Stimulated activated CD8-positive, alpha-beta memory T cell treated with anti-CD3 and anti-CD28 coated beads, Interleukin-7, amount 100 ng/mL, for 4 hours (primary cell): ENCODE data around the gene ALDH1A2.
A peak's percentile ranks its signal among the peaks of the same experiment; 100 is the strongest.
"Not testable (repeated sequence)": the region's sequence is repeated elsewhere in the genome, so short reads cannot be mapped to it uniquely, and the experiment has no call there.

ENCODE experiments used
- DNase-seq, 2 donors: peaks; one replicate each; pipeline ENCODE4 v3.0.0-alpha.2; 2020; ENCODE audit warnings: low read depth in 2 of 2

Gene ALDH1A2

DNA sequence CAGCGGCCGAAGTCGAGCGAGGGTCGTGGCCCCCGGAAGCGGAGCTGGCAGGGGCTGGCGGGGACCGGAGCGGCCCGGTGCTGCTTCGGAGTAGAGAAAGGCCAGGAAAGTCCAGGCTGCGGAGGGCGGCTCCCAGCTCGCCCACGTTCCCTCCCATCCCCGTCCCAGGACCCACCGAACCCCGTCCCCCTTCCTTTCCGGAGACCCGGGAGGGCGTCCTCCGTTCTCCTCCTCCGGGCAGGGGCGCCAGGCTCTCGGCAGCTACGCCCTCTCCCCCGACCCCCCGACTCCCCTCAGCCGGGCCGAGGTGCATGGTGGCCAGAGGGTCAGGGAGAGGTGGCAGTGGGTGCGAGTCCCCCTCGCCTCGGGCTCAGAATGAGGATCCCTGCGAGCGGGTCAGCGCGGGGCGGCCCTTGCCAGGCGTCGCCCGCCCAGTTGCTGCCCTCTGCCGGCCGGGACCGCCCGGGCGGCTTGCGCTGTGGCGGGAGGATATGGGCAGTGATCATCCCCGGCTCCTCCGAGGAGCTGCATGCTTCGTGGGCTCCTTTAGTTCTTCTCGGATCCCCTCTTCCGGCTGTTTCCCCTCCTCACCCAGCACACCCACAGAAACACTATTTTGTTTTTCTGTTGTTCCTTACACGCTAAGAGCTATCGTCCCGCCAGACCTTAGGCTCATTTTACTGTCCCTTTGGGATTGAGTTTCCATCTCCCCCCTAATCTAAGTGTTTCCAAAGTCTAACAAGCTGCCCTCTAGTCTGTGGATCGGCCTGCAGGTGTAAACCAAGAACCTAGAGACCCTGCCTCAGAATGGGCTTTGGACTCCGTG, 744 bp upstream of the ALDH1A2 start:
- DNase-seq, result peak in 1 of 2 donors; percentile 19

DNA sequence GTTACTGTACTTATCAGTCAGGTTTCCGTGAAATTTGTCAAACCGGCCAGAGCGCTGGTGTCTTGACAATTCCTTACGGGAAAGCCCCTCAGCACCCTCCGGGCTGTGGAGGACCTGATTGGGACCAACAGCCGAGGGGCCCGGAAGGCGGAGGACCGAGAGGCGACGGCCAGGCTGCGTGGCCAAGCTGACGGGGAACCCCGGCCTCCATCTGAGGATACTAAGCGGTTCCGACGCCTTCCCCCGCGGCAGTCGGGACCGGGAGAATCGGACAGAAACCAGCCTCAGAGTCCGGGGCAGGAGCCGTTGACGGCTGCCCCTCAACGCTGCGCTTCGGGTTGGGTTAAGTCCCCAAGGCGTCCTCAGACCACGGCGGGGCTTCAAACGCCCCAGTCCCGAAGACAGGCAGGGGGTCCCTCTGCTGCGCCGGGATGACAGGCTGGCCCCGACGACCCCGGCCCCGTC, 499 bp downstream of the ALDH1A2 start:
- no peak for DNase-seq

DNA sequence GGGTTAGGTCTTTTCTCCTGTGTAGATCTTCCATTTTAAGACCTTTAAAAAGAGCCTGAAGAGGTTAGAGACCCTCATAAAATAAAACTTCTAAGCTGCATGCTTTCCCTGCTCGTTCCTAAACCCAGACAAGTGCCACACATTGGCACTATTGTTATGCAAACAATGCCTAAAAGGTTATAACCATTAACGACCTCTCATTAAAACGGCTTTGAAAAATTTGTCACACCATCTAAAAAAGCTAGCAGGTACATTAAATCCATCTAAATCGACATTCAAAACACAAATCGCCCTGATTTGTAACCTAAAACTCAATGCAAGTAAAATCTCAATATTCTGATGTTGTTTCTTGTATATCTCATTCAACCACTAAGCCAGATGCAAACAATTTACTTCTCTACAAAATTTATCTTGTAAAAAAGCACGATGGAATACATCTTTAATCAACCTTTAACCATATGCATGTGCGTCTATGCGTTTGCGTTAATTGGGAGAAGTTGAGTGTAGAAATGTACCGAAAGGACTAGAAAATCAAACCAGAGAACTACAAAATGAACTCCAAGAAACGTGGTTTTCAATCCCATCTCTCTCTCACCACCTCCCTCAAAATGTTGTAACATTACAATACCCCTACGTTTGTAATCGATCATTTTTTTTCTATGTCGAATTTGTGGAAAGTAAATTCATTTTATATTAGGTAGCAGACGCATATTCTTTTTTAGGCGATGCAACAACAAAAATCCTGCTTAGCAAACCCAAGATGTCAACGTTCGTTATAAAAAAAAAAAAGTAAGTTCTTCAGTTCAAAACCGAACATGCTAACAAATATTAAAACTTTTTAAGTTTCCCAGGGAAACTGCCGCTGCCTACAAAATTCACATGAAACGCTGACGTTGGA, 1.2 kb downstream of the ALDH1A2 start:
- no peak for DNase-seq

DNA sequence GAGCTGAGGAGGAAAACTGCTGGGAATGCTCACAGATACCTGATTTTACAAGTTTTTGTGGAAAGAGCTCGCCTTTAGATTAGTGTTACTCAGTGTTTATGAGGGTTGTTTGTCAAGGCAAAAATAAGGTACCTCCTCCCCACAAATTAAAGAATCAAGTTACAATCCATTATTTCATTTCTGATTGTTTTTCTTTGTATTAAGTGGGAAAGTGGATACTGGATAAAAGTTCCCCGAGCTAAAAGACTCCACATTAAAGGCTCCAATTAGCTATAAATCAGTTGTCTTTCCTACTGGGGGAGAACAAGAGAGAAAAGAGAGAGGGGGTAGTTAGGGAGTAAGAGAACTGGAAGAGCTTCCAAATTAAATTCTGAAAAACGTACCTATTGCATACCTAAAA, 1.9 kb downstream of the ALDH1A2 start:
- no peak for DNase-seq

DNA sequence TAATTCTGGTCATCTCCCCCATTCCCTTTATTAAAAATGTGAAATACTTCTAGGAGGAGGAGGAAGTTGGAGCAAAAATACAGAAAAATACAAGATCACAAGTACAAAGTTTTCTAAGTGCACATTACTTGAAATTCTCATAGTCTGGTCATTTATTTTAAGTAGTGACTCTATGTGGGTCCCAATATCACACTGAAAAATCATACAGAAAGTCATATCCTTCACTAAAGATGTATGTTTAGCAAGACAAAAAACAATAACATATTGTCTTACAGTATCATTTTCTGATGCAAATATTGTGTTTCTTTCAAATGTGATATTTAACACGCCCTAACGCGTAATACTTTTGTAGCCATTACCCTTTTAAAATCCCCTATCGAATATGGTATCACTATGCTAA, 2.5 kb downstream of the ALDH1A2 start:
- no peak for DNase-seq

DNA sequence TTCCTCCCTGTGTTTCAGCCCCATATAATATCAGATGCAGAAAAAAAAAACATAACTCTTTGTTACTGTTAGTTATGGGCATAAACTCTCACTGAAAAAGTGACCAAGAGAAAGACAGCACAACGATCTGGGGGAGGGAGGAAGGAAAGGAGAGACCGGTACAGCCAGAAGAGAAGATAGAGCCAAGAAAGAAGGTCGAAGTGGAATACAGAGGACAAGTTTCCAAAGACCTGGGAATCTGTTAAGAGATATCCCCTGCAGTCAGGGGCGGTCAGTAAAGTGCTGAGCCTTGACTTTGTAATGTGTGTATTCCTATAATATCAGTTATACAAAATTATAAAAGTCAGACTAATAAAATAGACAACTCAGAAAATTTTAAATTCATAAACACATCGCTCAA, 3.3 kb downstream of the ALDH1A2 start:
- DNase-seq, result no peak

DNA sequence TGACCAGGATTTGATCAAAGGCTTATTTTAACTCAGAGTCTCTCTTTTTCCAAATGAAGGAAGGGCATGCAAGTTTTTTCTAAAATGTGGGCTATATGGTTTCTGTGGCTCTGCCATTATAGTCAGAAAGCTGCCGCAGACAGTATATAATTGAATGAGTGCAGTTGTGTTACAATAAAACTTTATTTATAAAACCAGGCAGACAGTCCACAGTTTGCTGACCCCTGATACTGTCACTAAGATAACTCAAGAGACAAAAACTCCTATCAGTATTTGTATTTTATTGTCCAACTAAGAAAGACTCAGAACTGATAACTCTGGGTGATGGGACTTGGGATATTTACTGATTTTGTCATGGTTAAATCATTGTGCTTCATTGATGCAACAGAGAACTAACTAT, 4.9 kb downstream of the ALDH1A2 start:
- DNase-seq, result no peak

DNA sequence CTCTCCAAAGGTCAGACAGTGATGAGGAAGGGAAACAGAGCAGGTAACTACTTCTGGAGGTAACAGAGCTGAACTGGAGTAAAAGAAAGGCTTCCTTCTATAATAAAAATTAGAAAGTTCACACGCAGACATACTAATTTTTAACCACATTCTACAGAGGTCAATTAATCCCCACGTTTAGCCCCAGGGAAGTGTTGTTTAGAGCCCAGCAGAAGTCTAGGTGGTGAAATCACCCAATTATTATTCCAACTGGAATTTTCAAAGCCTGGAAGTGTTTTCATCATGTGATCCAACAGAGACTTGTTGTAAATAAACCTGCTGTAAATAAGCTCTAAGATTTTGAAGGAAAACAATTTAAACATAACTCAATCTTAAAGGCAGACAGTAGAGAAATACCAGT, 6.8 kb downstream of the ALDH1A2 start:
- DNase-seq, result no peak

DNA sequence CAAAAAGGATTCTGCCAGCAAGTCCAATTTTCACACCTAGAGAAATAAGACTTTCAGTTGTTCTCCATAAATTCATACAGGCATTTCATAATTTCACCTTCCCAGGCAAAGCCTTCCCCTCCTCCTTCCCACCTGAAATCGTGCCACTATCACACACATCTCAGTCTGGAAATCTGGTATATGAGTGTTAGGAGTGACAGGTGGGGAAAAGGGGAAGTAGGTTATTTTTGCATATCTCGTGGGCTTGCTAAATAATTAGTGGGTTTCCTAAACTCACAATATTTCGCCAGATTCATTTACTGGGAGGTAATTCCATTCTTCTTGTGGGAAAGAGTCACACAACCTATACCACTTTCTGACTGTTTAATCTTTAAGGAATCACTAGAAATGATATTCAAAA, 7.4 kb downstream of the ALDH1A2 start:
- no peak for DNase-seq

DNA sequence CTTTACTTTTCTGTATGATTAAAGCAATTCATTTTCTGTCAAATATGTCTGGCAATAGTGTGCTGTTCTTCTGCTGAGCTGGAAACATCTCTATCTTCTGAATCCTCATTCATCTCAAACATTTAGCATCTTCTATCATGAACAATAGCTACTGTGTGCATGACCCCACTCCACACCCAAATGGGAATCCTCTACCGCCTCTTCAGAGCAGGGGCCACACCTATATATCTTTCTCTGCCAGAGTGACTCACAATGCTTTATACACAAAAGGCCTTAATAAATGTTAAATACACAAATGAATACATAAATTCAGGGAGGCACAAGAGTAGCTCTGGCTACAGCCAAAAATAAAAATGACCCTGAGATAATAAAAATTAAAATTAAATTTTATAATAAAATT, 8.0 kb downstream of the ALDH1A2 start:
- DNase-seq, result no peak

DNA sequence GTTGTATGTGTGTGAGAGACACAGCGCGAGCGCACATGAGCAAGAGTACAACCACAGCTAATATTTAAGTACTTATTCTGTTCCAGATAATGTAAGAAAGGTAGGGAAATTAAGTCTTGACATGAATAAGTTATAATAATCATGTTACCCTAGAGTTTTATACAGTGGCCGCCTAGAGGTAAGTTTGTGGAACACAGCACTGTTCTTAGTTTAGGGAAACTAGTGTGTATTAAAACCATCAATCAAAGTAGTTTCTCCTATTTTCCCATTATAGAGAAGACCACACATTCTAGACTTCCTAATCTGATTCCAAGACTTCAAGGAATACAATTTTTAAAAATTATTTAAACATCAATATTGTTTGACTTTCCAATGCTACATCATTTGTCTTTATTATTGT, 9.5 kb downstream of the ALDH1A2 start:
- no peak for DNase-seq

DNA sequence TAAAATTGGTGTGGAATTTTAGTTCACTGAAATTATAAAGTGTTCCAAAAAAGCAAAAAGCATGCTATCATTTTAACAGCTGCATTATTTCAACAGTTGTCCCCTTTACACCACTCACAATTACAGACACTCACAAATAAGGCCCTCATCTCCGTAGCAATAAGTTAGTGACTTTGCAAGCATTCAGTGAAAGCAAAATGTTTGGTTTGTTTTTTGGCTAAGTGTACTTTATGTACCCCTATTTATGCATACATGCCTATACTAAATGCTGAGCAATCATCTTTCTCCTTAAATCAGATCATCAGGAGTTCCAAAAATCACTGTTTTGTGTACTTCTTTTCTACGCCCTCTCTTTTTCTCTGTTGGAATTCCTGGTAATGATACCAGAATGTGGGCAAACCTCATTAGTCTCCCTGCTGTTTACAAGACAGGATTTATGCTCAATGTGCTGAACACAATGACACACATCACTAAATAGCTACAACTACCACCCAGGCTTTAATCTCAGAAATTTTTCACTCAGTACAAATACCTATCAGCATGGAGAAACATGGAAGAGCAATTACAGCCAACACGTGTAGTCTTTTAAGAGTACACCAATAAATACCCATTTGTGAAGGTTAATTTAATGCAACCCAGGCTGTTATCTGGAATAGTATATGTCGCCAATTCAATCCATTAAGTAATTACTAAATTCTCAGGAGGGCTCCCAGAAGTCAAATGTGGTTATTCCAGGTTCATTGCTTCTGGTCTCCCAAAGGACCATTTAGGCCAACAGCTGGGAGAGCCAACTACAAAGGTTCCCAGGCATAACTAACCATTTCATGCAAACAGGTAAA, 12.0 kb downstream of the ALDH1A2 start:
- no peak for DNase-seq

DNA sequence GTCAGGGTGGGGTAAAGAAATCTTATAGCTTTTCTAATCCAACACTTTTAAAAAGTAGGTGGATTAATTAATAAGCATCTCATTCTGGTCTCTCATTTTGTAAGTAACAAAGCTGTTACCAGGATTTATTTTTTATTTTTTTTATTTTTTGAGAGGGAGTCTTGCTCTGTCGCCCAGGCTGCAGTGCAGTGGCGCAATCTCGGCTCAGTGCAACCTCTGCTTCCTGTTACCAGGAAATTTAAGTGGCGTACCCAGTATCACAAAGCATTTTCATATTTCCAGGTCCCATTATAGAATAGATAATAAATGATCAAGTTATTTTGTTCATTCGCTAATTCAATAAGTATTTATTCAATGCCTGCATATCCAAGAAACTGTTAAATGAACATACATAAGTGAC, 13.2 kb downstream of the ALDH1A2 start:
- DNase-seq, result no peak

DNA sequence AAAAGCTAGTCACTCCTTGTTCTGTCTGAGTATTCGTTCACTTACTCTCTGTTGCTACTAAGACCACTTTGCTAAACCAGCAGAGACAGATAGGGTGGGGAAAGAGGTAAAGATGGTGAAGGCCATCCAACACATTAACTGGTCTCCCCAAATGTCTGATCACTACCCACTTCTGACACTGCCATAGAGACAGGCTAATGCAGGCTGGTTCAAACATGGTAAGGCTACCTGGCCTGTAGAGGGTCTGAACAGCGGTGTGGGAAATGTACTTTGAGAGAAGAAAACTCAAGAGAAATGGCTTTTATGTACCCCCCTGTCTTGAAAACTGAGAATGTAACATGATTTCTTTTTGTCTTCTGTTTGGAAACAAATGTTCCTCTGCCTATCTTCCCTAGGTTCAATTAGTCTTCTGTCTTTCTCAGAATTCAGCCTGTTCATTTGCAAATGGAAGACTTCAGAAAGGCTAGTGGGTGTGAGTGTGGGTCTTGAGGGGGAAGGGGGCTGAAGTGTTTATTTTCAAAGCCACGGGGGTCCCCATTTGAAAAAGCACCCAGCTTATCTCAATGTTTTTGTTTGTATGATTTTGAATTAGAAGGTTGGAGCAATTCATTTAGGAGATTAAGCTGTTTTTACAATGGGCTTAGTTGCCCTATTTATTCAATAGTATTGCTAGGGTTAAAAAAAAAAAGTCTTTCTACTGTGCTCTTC, 15.8 kb downstream of the ALDH1A2 start:
- no peak for DNase-seq

DNA sequence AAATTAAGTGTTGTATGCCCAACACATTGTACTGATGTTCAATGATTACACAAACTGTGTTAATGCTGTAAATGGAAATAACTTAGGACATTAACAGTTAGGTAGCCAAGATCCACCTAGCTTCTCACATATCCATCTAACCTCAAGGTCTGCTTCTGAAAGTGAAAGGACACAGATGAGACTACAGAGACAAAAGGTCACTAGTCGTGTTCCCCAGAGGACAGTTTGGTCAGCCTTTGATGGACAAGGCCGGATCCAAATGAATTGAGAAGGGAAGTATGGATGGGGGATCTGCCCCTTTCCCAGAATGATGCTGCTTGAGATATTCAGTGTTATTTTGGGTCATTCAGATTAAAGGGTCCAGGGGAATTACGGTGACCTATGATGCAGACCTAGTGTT, 17.2 kb downstream of the ALDH1A2 start:
- no peak for DNase-seq

DNA sequence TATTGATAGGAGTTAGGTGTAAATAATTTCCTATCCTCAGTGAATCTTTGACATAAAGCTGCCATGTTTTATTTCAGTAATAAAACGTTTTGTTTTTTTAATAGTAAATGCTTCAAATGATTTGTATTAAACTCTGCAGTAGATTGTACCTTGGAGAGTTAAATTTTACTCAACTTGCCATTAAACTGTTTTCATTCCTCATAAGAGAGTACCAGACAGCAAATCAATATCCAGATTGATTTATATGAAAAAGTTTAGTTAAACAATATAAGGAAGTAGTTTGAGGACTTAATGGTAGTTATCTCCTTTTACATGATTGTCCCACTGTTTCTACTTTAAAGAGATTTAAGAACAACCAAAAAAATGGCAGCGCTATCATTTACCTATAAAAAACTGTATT, 18.4 kb downstream of the ALDH1A2 start:
- no peak for DNase-seq

DNA sequence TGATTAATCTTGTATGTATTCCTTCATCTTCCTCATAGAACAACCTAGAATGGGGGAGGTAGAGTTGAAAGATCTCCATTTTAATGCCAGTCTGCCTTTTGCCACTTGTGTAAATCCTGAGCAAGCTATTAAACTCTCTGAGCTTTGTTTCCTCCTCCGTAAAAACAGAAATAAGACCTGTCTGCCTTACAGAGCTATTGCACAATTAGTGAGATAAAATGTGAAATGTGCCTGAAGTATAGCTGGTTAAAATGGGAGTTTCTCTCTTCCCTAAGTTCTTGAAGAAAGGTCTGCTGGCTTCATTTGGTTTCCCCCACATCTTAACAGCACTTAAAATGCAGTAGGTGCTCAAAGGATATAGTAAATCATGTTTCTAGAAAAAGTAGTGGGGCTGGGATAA, 19.0 kb downstream of the ALDH1A2 start:
- no peak for DNase-seq

DNA sequence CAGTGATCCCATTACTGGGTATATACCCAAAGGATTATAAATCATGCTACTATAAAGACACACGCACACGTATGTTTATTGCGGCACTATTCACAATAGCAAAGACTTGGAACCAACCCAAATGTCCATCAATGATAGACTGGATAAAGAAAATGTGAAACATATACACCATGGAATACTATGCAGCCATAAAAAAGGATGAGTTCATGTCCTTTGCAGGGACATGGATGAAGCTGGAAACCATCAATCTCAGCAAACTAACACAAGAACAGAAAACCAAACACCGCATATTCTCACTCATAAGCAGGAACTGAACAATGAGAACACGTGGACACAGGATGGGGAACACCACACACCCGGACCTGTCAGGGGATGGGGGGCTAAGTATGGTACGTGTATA, 20.1 kb downstream of the ALDH1A2 start:
- DNase-seq, result not testable (repeated sequence)

DNA sequence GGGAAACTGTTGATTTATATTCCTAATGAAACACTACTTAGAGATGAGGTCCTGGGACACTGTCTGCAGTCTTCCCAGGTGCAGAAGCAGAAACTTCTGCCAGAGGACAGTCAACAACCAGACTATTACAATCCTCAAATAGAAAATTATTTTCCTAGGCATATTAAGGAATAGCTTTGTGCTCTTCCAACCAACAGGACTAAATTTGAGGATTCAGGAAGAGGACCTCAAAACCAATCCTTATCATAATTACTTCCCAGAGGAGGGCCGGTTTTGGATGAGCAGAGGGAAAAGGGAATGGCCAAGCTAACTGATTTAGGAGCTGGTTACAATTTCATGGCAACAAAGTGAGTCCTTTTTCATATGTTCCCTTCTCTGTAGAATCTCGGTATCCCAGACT, 21.0 kb downstream of the ALDH1A2 start:
- no peak for DNase-seq

DNA sequence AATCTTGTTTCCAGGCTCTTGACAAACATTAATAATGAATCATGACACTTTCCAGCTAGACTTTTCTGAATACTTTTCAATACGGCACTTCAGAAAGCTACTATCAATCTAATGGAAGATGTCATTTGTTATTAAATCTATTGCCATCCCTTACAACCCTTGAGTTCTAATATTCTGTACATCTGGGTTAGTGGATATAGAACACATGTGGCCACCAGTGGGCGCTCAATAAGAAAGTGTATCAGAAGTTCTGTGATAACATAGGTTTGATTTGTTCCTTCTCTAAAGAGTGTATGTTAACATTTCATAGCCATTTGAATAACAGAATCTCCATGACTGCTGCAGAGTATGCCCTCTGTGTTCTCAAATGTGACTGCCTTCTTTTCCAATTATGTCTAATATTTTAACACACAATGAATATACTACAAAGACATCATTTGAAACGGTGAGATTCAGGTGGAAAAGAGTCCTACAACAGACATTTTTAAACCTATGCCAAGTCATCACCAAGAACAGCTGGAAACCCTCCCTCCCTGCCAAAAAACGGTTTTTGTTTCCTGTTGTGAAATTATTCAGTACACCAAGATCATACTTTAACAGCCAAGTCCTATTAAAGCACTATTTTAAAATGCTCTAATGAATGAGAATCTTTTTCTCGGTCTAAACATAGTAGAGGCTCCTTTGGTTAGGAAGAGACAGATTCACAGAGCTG, 22.2 kb downstream of the ALDH1A2 start:
- peak in 1 of 2 donors; percentile 0 for DNase-seq

DNA sequence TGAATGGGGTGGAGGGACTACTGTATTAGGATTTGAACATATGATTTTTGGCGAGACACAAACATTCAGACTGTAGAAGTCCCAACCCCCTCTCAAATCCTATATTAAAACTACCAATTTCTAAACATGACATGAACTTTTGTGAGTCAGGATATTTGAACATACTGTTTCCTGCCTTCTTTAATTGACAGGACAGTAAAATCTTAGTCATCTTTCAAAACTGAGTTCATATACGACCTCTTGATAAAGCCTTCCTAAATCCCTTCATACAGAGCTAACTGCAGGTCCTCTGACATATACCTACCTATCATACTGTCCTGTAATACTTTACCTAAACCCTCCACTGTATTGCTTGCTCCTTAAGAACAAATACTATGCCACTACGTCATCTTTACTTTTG, 23.5 kb downstream of the ALDH1A2 start:
- no peak for DNase-seq
